AG04450 (cell line): Measurements from ENCODE around the gene EFHD1. TPM values are rescaled to one million over a fixed set of nuclear protein-coding genes. Genes with fewer than 3 reads are reported as not detected.

Experiments used
- CTCF ChIA-PET: fragments of 300-600, 350-600 bp; formaldehyde crosslinking; extraction: SDS; loops from one replicate; lab custom pipeline; 2022; ENCODE audit warnings: antibody characterized with exemption, inconsistent platforms; lab: Charles Lee
- POLR2A ChIA-PET: fragments of 350-600 bp; formaldehyde crosslinking; extraction: SDS; loops from one replicate; lab custom pipeline; 2021; ENCODE audit warnings: antibody characterized with exemption, inconsistent platforms; lab: Yijun Ruan, JAX
- DNase-seq: peaks from one replicate; pipeline ENCODE4 v3.0.0-alpha.2; 2011; ENCODE audit warnings: low read depth, low spot score
- H3K27ac ChIP-seq: one replicate; pipeline ENCODE4 v1.5.1; 2012; ENCODE audit warnings: low read depth, low read length, control low read depth
- H3K27me3 ChIP-seq: one replicate; pipeline ENCODE4 v1.6.0; 2012; ENCODE audit warnings: low read length; ENCODE audit not compliant: control insufficient read depth, insufficient read depth
- H3K4me3 ChIP-seq: 2 replicates; pipeline ENCODE4 v1.5.1; 2011; ENCODE audit warnings: mild to moderate bottlenecking, low read depth, low read length, control low read depth
- H3K9me3 ChIP-seq: 2 replicates; pipeline ENCODE4 v1.5.1; 2012; ENCODE audit warnings: low read length; ENCODE audit not compliant: control insufficient read depth, insufficient read depth
- polyA plus RNA-seq: library from polyadenylated mRNA; depleted of rRNA; stranded (reverse); fragments of >200 nt; gene quantifications from 2 replicates; pipeline ENCODE4 v1.2.3, GENCODE V29; 2011
- TF ChIP-seq, protein P1 (sequence below): IDR thresholded peaks from 2 replicates; pipeline ENCODE4 v1.5.1; 2011; ENCODE audit warnings: low read depth, low read length, control low read depth, inconsistent platforms

Gene EFHD1
- polyA plus RNA-seq, 1 experiment = 0.05 TPM

DNA sequence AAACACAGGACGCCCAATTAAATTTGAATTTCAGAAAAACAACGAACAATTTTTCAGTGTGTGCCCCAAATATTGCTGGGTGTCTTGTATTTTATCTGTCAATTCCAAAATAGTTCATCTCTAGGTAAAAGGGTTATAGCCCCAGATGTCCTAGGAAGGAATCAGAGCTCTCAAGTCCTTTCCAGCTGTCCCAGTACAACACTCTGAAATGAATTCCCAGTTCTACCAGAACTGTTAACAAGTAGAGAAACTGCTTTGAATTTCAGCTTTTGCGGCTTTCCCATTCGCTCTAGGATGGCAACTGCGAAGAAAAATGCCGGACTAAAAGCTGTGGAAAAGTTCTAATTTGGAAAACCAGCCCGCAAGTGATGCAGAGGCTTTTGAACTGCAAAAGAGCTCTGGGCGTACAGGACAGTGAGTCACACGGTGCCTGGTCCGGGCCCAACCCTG is 63.2 kb downstream of the EFHD1 start:
- no peak for DNase-seq
- Histone ChIP-seq H3K9me3 (no peaks in the 10 kb centered on the region; the same call in 1 of the 2 replicates), H3K27me3 (peaks cover 3% of the 10 kb centered on the region), H3K27ac (peak overlapping the region; percentile 33), H3K4me3 (peak overlapping the region; percentile 58)
- TF ChIP-seq, protein P1, sequence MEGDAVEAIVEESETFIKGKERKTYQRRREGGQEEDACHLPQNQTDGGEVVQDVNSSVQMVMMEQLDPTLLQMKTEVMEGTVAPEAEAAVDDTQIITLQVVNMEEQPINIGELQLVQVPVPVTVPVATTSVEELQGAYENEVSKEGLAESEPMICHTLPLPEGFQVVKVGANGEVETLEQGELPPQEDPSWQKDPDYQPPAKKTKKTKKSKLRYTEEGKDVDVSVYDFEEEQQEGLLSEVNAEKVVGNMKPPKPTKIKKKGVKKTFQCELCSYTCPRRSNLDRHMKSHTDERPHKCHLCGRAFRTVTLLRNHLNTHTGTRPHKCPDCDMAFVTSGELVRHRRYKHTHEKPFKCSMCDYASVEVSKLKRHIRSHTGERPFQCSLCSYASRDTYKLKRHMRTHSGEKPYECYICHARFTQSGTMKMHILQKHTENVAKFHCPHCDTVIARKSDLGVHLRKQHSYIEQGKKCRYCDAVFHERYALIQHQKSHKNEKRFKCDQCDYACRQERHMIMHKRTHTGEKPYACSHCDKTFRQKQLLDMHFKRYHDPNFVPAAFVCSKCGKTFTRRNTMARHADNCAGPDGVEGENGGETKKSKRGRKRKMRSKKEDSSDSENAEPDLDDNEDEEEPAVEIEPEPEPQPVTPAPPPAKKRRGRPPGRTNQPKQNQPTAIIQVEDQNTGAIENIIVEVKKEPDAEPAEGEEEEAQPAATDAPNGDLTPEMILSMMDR = no peak
- POLR2A ChIA-PET = no interaction called here
- CTCF ChIA-PET = interaction anchor here (0.7 kb wide), 1 partner anchor 85 kb away, joined by 3 read pairs; no protein-coding TSS in a partner anchor

DNA sequence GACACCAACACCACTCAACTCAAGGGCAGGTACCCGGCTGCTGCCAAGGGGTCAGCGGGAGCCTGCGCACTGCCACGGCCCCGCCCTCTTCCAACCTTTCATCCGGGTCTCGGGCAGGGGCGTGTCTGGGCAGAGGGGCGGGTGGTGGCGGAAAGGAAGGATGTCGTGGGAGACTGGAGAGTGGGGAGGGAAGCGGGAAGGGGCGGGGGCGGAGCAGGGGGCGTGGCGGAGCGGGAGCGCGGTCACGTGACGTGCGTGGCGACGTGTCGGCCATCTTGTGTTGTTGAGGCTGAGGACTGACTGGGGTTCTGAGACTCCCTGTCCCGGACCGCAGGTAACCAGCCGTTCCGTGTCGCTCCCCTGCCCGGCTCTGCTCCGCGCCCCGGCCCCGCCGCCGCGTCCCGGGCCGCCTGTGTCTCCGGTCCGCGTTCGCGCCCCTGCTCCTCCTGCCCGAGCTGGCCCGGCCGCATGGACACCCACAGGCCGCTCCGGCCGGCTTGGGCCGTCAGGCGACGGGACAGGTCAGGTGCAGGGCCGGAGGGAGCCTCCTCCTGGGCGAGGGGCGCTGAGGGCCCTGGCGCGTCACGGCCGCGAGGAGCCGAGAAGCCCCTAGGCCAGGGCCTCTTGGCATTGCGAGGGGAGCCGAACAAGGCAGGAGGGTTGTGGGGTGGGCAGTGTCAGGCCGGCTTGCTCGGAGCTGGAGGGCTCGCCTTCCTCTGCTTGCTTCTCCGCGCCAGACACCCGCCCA is 63.8 kb downstream of the EFHD1 start, which contains the start of gene GIGYF2:
Gene GIGYF2, plus strand, starts transcription at position 273 of the 748 bp plus-strand sequence. CDS start 37,867 bp downstream, outside the sequence.
- TF ChIP-seq, protein P1 = no peak
- Histone ChIP-seq H3K27me3 (peaks cover 3% of the 10 kb centered on the region), H3K27ac (peak within 1 kb of the TSS; percentile 58), H3K9me3 (no peaks in the 10 kb centered on the region; the same call in 1 of the 2 replicates), H3K4me3 (peak within 1 kb of the TSS; percentile 96)
- peak; percentile 82 for DNase-seq
- ChIA-PET CTCF (interaction anchor here (0.7 kb wide), 1 partner anchor 86 kb away, joined by 3 read pairs; no protein-coding TSS in a partner anchor), POLR2A (interaction anchor here (0.6 kb wide), 1 partner anchor 573 kb away, joined by 3 read pairs; no protein-coding TSS in a partner anchor)

DNA sequence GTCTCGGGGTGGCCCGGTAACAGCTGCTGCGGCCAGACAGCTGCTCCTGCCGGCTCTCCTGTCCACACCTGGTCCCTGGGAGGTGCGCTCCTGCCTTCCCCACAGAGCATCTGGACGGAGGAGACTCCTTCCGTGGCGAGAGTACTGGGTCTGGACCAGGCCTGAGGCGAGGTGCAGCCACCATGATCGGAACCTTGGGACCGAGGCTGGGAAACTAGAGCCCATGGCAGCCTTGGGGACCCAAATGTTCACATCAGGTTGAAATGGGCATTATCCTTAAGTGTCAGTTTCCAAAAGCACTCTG is 64.4 kb downstream of the EFHD1 start:
- CTCF ChIA-PET = no interaction called here
- DNase-seq = no peak
- H3K27me3 ChIP-seq = peaks cover 3% of the 10 kb centered on the region
- TF ChIP-seq, protein P1 = no peak
- POLR2A ChIA-PET = interaction anchor here (0.6 kb wide), 1 partner anchor 572 kb away, joined by 3 read pairs; no protein-coding TSS in a partner anchor
- no peaks in the 10 kb centered on the region; the same call in 1 of the 2 replicates for H3K9me3 ChIP-seq
- peak overlapping the region; percentile 96 for H3K4me3 ChIP-seq
- peak overlapping the region; percentile 58 for H3K27ac ChIP-seq

DNA sequence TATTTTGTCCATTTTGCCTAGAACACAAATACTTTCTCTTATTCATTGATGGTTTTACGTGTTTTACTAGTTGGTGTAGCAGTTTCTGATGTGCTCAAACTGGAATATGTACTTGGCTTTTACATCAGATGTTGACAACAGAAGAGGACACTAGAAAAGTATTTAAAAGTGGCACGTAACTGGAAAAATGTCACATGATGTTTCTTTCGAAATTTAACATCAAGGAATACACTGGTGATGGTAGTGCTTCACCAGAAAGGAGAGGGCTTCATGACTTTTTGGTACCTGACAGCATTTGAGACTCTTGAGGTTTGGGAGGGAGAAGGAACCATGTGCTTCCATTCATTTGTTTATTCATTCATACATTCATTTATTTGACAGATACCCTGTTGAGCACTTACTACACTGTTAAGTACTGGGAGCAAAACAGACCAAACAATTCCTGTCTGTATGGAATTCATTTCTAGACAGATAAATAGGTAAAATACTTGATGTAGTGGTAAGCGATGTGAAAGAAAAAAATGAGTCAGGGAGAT is 65.2 kb downstream of the EFHD1 start:
- Histone ChIP-seq H3K9me3 (no peaks in the 10 kb centered on the region; the same call in 1 of the 2 replicates), H3K27ac (no peak overlapping the region), H3K27me3 (no peaks in the 10 kb centered on the region), H3K4me3 (peak overlapping the region; percentile 96)
- ChIA-PET POLR2A (no interaction called here), CTCF (no interaction called here)
- TF ChIP-seq, protein P1 = no peak
- DNase-seq = no peak

DNA sequence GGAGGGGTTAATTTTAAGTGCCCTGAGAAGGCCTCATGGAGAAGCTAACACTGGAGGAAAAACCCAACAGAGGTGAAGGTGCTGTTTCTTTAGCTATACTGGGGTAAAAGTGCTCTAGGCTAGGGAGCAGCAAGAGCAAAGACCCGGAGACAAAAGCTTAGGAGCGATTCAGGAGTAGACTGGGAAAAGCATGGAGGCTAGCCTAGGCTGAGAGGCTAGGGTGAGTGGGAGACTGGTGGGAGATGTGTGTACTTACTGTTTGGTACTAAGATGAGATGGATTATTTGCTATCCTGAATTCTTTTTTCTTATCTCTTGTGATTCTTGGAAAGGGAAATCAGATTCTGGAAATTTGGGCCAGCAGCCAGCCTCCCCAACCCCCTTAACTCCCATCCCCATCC is 65.7 kb downstream of the EFHD1 start:
- POLR2A ChIA-PET = no interaction called here
- TF ChIP-seq, protein P1 = no peak
- CTCF ChIA-PET = no interaction called here
- no peak overlapping the region for H3K27ac ChIP-seq
- no peaks in the 10 kb centered on the region for H3K27me3 ChIP-seq
- H3K9me3 ChIP-seq = no peaks in the 10 kb centered on the region; the same call in 1 of the 2 replicates
- peak overlapping the region; percentile 96 for H3K4me3 ChIP-seq
- DNase-seq = no peak
